ENCODE results near the gene GNA12. TPM values are rescaled to one million over a fixed set of nuclear protein-coding genes. Genes with fewer than 3 reads are reported as not detected.

The GNA12 gene
- total RNA-seq, 4 donors from 2014 or later = 11.0 to 68.5 (median 20.4) TPM

DNA sequence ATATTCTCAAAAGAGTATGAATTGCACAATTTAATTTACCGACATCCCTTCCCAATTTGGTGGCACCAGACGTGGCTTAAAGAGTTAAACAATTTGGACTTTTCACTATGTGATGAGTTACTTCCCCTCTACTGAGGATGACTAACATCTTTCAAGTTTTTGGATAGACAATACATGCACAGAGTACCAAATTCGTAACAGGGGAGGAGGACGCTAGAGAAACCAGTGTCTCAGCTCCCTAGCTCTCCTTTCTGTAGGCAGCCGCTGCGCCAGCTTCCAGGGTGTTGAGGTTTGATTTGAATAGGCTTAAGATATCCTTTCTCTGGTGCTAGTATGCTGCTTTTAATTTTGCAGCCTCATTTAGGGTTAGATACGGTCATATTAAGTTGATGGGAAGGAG lies 69.2 kb downstream of the GNA12 start:
- Histone ChIP-seq H3K27me3 (no peaks in the 10 kb centered on the region), H3K36me3 (no peaks in the 10 kb centered on the region), H3K9me3 (no peaks in the 10 kb centered on the region), H3K4me1 (no peaks in the 10 kb centered on the region), H3K27ac (no peak overlapping the region), H3K4me3 (no peak overlapping the region)
- TF ChIP-seq POLR2A (IDR thresholded peaks at IDR 0.05) = no peak
- TF ChIP-seq, protein P1, sequence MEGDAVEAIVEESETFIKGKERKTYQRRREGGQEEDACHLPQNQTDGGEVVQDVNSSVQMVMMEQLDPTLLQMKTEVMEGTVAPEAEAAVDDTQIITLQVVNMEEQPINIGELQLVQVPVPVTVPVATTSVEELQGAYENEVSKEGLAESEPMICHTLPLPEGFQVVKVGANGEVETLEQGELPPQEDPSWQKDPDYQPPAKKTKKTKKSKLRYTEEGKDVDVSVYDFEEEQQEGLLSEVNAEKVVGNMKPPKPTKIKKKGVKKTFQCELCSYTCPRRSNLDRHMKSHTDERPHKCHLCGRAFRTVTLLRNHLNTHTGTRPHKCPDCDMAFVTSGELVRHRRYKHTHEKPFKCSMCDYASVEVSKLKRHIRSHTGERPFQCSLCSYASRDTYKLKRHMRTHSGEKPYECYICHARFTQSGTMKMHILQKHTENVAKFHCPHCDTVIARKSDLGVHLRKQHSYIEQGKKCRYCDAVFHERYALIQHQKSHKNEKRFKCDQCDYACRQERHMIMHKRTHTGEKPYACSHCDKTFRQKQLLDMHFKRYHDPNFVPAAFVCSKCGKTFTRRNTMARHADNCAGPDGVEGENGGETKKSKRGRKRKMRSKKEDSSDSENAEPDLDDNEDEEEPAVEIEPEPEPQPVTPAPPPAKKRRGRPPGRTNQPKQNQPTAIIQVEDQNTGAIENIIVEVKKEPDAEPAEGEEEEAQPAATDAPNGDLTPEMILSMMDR (IDR thresholded peaks at IDR 0.05) = no peak
- DNase-seq = no peak

DNA sequence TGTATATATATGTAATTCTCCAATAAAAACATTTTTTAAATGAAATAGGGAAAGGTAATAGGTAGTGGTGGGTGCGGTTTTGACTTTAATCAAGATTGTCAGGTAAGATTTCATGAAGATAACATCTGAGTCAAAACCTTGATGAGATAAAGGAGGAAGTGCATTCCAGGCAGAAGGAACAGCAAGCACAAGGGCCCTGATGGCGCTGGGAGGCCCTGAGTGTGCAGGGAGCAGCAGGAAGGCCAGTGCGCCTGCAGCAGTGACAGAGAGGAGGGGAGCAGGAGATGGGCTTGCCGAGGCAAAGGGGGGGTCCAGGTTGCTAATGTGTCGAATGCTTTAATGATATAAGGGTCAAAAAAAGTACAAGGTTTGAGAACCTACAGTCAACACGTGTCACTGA lies 69.8 kb downstream of the GNA12 start:
- H3K27me3 ChIP-seq = no peaks in the 10 kb centered on the region
- no peaks in the 10 kb centered on the region for H3K9me3 ChIP-seq
- H3K4me3 ChIP-seq = no peak overlapping the region
- no peaks in the 10 kb centered on the region for H3K4me1 ChIP-seq
- DNase-seq = no peak
- H3K36me3 ChIP-seq = no peaks in the 10 kb centered on the region
- TF ChIP-seq, protein P1 (IDR thresholded peaks at IDR 0.05) = no peak
- TF ChIP-seq POLR2A (IDR thresholded peaks at IDR 0.05) = no peak
- H3K27ac ChIP-seq = no peak overlapping the region

DNA sequence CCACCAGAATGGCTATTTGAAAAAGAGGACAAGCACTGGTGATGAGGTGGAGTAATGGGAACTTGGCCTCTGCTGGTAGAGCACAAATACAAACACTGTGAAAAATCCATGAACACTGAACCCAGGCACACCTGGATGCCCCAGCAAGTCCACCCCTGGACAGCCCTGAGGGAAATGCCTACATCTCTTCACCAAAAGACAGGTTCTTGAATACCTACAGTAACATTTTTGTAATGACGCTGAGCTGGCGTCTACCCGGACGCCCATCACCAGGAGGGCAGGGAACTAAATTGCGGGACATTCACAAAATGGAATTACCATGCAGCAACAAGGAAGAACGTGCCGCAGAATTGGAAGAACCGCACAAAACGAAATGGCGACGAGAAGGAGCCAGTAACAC lies 70.5 kb downstream of the GNA12 start:
- H3K36me3 ChIP-seq = no peaks in the 10 kb centered on the region
- no peak for TF ChIP-seq POLR2A (IDR thresholded peaks at IDR 0.05)
- TF ChIP-seq, protein P1 (IDR thresholded peaks at IDR 0.05) = no peak
- no peaks in the 10 kb centered on the region for H3K9me3 ChIP-seq
- no peak overlapping the region for H3K27ac ChIP-seq
- no peaks in the 10 kb centered on the region for H3K4me1 ChIP-seq
- no peak overlapping the region for H3K4me3 ChIP-seq
- no peaks in the 10 kb centered on the region for H3K27me3 ChIP-seq
- no peak for DNase-seq

DNA sequence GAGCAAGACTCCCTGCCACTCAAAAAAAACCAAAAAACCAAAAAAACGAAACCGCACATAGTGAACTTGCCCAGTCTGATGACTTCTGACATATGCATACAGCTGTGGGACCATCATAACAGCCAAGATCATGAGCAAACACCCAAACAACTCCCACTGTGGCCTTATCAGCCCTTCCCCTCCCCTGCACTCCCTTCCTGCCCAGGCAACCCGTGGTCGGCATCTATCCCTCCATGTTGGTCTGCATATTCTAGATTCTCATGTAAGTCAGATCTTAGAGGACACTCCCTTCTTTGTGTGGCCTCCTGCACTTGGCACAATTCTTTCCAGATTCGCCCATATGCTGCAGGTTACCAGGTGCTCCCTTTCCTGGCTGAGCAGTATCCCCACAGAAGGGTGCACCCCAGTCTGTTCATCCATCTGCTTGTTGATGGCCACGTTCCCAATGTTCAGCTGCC lies 72.8 kb downstream of the GNA12 start:
- no peak overlapping the region for H3K27ac ChIP-seq
- H3K27me3 ChIP-seq = no peaks in the 10 kb centered on the region
- no peaks in the 10 kb centered on the region for H3K9me3 ChIP-seq
- H3K4me3 ChIP-seq = no peak overlapping the region
- H3K36me3 ChIP-seq = no peaks in the 10 kb centered on the region
- DNase-seq = no peak
- TF ChIP-seq, protein P1 (IDR thresholded peaks at IDR 0.05) = no peak
- TF ChIP-seq POLR2A (IDR thresholded peaks at IDR 0.05) = no peak
- H3K4me1 ChIP-seq = no peaks in the 10 kb centered on the region

DNA sequence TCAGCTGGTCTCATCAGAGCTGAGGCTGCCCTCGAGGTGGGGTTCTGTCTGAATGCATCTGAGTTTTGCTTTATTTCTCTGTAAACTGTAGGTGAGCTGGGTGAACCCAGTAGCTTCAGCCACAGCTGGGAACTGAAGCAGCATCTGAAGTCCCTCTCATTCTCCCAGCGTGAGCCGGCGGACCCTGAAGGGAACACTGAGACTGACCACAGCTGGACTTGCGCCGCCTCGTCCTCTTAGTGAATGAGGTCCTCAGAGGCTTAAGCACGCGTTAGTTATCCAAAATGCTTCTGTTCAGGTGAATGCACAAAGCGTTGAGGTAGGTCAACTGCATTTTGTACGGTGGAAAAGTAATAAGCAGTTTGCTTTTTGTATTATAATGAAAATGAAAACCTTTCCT lies 79.5 kb downstream of the GNA12 start:
- DNase-seq = no peak
- Histone ChIP-seq H3K27ac (no peak overlapping the region), H3K4me1 (peaks cover 0 to 21% (median 5%) of the 10 kb centered on the region in 4 donors), H3K9me3 (no peaks in the 10 kb centered on the region), H3K27me3 (no peaks in the 10 kb centered on the region), H3K4me3 (no peak overlapping the region), H3K36me3 (no peaks in the 10 kb centered on the region)
- TF ChIP-seq, protein P1 (IDR thresholded peaks at IDR 0.05) = no peak
- no peak for TF ChIP-seq POLR2A (IDR thresholded peaks at IDR 0.05)

DNA sequence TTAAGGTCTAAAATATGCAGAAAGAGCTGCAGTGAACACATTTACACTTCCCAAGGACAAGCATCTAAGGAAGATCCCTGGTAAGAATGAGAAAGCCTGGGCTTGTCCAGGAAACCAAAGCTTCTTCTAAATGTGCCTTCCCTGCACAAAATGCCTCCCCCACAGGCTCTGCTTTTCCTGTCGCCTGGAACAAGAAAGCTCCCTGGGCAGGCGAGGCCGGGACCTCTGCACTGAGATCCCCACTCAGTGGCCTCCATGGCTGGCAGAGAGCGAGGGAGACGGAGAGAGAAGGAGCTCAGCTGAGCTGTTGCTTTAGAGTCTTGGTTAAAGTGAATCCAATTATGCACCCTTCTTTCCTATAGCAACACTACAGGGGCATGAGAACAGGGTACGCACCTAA lies 80.5 kb downstream of the GNA12 start:
- no peaks in the 10 kb centered on the region for H3K9me3 ChIP-seq
- peaks cover 0 to 31% (median 10%) of the 10 kb centered on the region in 4 donors for H3K4me1 ChIP-seq
- peak overlapping the region; percentile 46 to 84 (median 68) for H3K27ac ChIP-seq
- no peak overlapping the region for H3K4me3 ChIP-seq
- H3K27me3 ChIP-seq = no peaks in the 10 kb centered on the region
- no peaks in the 10 kb centered on the region for H3K36me3 ChIP-seq
- TF ChIP-seq POLR2A (IDR thresholded peaks at IDR 0.05) = no peak
- TF ChIP-seq, protein P1 (IDR thresholded peaks at IDR 0.05) = no peak
- DNase-seq = no peak
